SK-MEL-5 (cell line): ENCODE measurements around the gene ZNF467. TPM values are rescaled to one million over a fixed set of nuclear protein-coding genes. Genes with fewer than 3 reads are reported as not detected.
A peak's percentile ranks its signal among the peaks of the same experiment; 100 is the strongest.

Experiments
- DNase-seq: peaks from one replicate; pipeline ENCODE4 v3.0.0-alpha.2; 2016; ENCODE audit warnings: low read depth, low spot score
- in situ Hi-C: cut with HindIII; loops from 2 replicates; pipeline ENCODE4 v1.10.0; 2016; ENCODE audit warnings: low sequenced_read_pairs, high pct_unique_total_duplicates, low pct_unique_long_range_greater_than_20kb
- total RNA-seq: library from RNA; depleted of rRNA; stranded (reverse); fragments of >200 nt; shearing (Covaris generic); gene quantifications from 2 replicates; pipeline ENCODE4 v1.2.3, GENCODE V29; 2014

The ZNF467 gene
- total RNA-seq, 1 experiment from 2014 or later, result 0.13 TPM

GRCh38 chr7:149813254-149814035 lies 40.1 kb upstream of the ZNF467 start:
- DNase-seq, result no peak
- in situ Hi-C loops, result no loop called here

GRCh38 chr7:149811831-149812490 lies 38.6 kb upstream of the ZNF467 start:
- in situ Hi-C loops, result no loop called here
- DNase-seq, result no peak

GRCh38 chr7:149811221-149811620 lies 37.8 kb upstream of the ZNF467 start:
- in situ Hi-C loops, result no loop called here
- DNase-seq, result peak; percentile 58

- no peak for DNase-seq
- in situ Hi-C loops, result no loop called here
Measured at GRCh38 chr7:149809215-149809614, 35.8 kb upstream of the ZNF467 start.

- in situ Hi-C loops, result no loop called here
- DNase-seq, result no peak
Measured at GRCh38 chr7:149808311-149808710, 34.9 kb upstream of the ZNF467 start.

- DNase-seq, result no peak
- in situ Hi-C loops, result no loop called here
Measured at GRCh38 chr7:149806726-149807125, 33.3 kb upstream of the ZNF467 start.

GRCh38 chr7:149804106-149804505 lies 30.7 kb upstream of the ZNF467 start:
- in situ Hi-C loops, result no loop called here
- DNase-seq, result no peak

- in situ Hi-C loops, result no loop called here
- DNase-seq, result no peak
Measured at GRCh38 chr7:149803551-149804074, 30.2 kb upstream of the ZNF467 start.

- DNase-seq, result no peak
- in situ Hi-C loops, result no loop called here
Measured at GRCh38 chr7:149802966-149803365, 29.6 kb upstream of the ZNF467 start.

- in situ Hi-C loops, result no loop called here
- no peak for DNase-seq
Measured at GRCh38 chr7:149801816-149802215, 28.4 kb upstream of the ZNF467 start.

GRCh38 chr7:149801002-149801566 lies 27.7 kb upstream of the ZNF467 start:
- DNase-seq, result no peak
- in situ Hi-C loops, result no loop called here

GRCh38 chr7:149800169-149800555 lies 26.8 kb upstream of the ZNF467 start:
- in situ Hi-C loops, result no loop called here
- no peak for DNase-seq

GRCh38 chr7:149799397-149800168 lies 26.2 kb upstream of the ZNF467 start:
- DNase-seq, result peak; percentile 60
- in situ Hi-C loops, result no loop called here

- in situ Hi-C loops, result no loop called here
- DNase-seq, result no peak
Measured at GRCh38 chr7:149797771-149798170, 24.4 kb upstream of the ZNF467 start.

GRCh38 chr7:149796287-149796860 lies 23.0 kb upstream of the ZNF467 start:
- no peak for DNase-seq
- in situ Hi-C loops, result no loop called here

- in situ Hi-C loops, result no loop called here
- no peak for DNase-seq
Measured at GRCh38 chr7:149795126-149795525, 21.7 kb upstream of the ZNF467 start.

GRCh38 chr7:149794661-149795060 lies 21.3 kb upstream of the ZNF467 start:
- in situ Hi-C loops, result no loop called here
- DNase-seq, result no peak

GRCh38 chr7:149793261-149793660 lies 19.9 kb upstream of the ZNF467 start:
- in situ Hi-C loops, result no loop called here

More at GRCh38 chr7:149793261-149793660, 19.9 kb upstream of the ZNF467 start:
- DNase-seq, result no peak
